HEK293T (cell line): ENCODE measurements around the gene MACROD2.

Experiments
- CTCF ChIA-PET: fragments of 350-600 bp; formaldehyde crosslinking; extraction: SDS; loops from one replicate; lab custom pipeline; 2021; ENCODE audit warnings: antibody characterized with exemption, inconsistent platforms; lab: Yijun Ruan, JAX
- POLR2A ChIA-PET: fragments of 350-600 bp; formaldehyde crosslinking; extraction: SDS; loops from one replicate; lab custom pipeline; 2020; ENCODE audit warnings: antibody characterized with exemption, inconsistent platforms; lab: Yijun Ruan, JAX
- DNase-seq: peaks from one replicate; pipeline ENCODE4 v3.0.0; 2012; ENCODE audit warnings: mixed read lengths; ENCODE audit errors: extremely low spot score
- ARNT ChIP-seq: fragments of 450-650 bp; IDR thresholded peaks from 2 replicates; pipeline ENCODE4 v1.6.1; 2017; ENCODE audit warnings: mild to moderate bottlenecking
- BHLHE40 ChIP-seq: fragments of 450-650 bp; IDR thresholded peaks from 2 replicates; pipeline ENCODE4 v1.6.1; 2016; ENCODE audit warnings: mild to moderate bottlenecking, moderate library complexity, borderline replicate concordance
- CTBP1 ChIP-seq: fragments of 450-650 bp; IDR thresholded peaks from 2 replicates; pipeline ENCODE4 v1.6.1; 2016; ENCODE audit warnings: borderline replicate concordance
- ELF4 ChIP-seq: fragments of 450-650 bp; IDR thresholded peaks from 2 replicates; pipeline ENCODE4 v1.6.1; 2017; ENCODE audit warnings: antibody characterized with exemption
- FOXA1 ChIP-seq: fragments of 450-650 bp; IDR thresholded peaks from 2 replicates; pipeline ENCODE4 v1.6.1; 2016; ENCODE audit warnings: mild to moderate bottlenecking
- FOXK2 ChIP-seq: fragments of 450-650 bp; IDR thresholded peaks from 2 replicates; pipeline ENCODE4 v1.6.1; 2016; ENCODE audit warnings: mild to moderate bottlenecking
- FOXM1 ChIP-seq: fragments of 450-650 bp; IDR thresholded peaks from 2 replicates; pipeline ENCODE4 v1.6.1; 2017; ENCODE audit warnings: mild to moderate bottlenecking, borderline replicate concordance
- HDGF ChIP-seq: fragments of 450-650 bp; IDR thresholded peaks from 2 replicates; pipeline ENCODE4 v1.6.1; 2017; ENCODE audit warnings: antibody characterized with exemption, borderline replicate concordance
- L3MBTL2 ChIP-seq: fragments of 450-650 bp; conservative IDR thresholded peaks from 2 replicates; pipeline ENCODE4 v1.6.1; 2016; ENCODE audit warnings: mild to moderate bottlenecking
- LEF1 ChIP-seq: fragments of 450-650 bp; IDR thresholded peaks from 2 replicates; pipeline ENCODE4 v1.6.1; 2017; ENCODE audit warnings: mild to moderate bottlenecking, borderline replicate concordance
- NFRKB ChIP-seq: fragments of 450-650 bp; IDR thresholded peaks from 2 replicates; pipeline ENCODE4 v1.6.1; 2016; ENCODE audit warnings: mild to moderate bottlenecking, moderate library complexity
- SP1 ChIP-seq: fragments of 450-650 bp; IDR thresholded peaks from 2 replicates; pipeline ENCODE4 v1.6.1; 2017
- SUZ12 ChIP-seq: fragments of 450-650 bp; IDR thresholded peaks from 2 replicates; pipeline ENCODE4 v1.6.1; 2016; ENCODE audit warnings: mild to moderate bottlenecking
- TARDBP ChIP-seq: fragments of 450-650 bp; IDR thresholded peaks from 2 replicates; pipeline ENCODE4 v1.6.1; 2016
- ZNF384 ChIP-seq: fragments of 450-650 bp; IDR thresholded peaks from 2 replicates; pipeline ENCODE4 v1.6.1; 2016
- TF ChIP-seq, protein P1 (sequence below): fragments of 450-650 bp; IDR thresholded peaks from 2 replicates; pipeline ENCODE4 v1.6.1; 2016

The MACROD2 gene

DNA sequence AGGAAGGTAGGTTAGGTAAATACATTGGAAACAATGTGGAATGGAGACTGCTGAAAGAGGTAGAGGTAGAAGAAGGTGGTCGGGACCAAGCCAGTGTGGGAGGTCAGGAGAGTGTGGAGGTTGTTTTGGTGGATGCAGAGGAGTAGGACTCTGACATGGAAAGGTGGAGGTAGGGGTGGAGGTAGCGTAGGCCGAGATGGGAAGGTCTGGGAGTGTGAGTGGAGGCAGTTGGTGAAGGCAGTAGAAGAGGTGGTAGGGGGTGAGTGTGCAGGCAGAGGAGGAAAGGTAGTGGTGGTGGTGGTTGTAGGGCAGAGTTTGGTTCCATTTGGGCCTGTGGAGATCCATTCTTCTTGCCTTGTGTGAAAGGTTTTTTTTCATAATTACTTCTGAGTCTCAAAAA, 941.7 kb downstream of the MACROD2 start:
- CTCF ChIA-PET: no interaction called here
- no peak for DNase-seq
- POLR2A ChIA-PET: no interaction called here
- TF ChIP-seq CTBP1 (no peak), SP1 (no peak), FOXA1 (no peak), BHLHE40 (no peak), SUZ12 (no peak), HDGF (no peak), NFRKB (no peak), FOXK2 (no peak), ZNF384 (no peak), ARNT (no peak), LEF1 (no peak), FOXM1 (no peak), TARDBP (no peak)
- TF ChIP-seq, protein P1, sequence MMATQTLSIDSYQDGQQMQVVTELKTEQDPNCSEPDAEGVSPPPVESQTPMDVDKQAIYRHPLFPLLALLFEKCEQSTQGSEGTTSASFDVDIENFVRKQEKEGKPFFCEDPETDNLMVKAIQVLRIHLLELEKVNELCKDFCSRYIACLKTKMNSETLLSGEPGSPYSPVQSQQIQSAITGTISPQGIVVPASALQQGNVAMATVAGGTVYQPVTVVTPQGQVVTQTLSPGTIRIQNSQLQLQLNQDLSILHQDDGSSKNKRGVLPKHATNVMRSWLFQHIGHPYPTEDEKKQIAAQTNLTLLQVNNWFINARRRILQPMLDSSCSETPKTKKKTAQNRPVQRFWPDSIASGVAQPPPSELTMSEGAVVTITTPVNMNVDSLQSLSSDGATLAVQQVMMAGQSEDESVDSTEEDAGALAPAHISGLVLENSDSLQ: no peak

DNA sequence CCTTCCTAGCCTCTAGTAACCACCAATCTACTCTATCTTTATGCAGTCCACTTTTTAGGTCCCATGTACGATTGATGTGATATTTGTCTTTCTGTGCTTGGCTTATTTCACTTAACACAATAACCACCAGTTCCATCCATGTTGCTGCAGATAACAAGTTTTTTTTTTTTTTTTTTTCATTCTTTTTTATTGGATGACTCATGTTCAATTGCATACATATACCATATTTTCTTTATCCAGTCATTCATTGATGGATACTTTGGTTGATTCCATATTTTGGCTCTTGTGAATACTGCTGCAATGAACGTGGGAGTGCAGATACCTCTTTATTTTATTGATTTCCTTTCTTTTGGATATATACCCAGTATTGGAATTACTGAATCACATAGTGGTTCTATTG, 942.5 kb downstream of the MACROD2 start:
- TF ChIP-seq ELF4 (no peak), ARNT (no peak), BHLHE40 (no peak), NFRKB (no peak), L3MBTL2 (no peak), SUZ12 (no peak), HDGF (no peak), SP1 (no peak), LEF1 (no peak), CTBP1 (no peak), FOXM1 (no peak), FOXK2 (no peak)
- TF ChIP-seq, protein P1: no peak
- CTCF ChIA-PET: no interaction called here
- no peak for DNase-seq
- POLR2A ChIA-PET: no interaction called here

DNA sequence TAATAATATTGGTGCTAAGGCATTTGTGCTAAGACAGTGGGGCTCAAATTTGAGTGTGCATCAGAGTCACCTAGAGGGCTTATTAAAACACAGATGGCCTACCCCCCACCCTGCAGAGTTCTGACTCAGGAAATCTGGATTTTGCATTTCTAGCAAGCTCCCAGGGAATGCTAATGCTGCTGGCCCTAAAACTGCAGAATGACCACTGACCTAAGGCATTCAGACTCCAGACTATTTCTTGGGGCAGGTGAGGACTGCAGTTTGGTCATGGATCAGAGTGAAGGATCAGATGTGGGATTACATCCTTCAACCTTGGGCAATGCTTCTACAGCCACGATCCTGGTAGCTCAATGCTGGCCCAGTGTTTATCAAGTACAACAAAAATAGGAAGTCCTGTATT, 952.2 kb downstream of the MACROD2 start:
- CTCF ChIA-PET: interaction anchor here (0.6 kb wide), 2 partner anchors 40 to 815 kb away, joined by 3 read pairs; no protein-coding TSS in a partner anchor
- TF ChIP-seq L3MBTL2: no peak
- TF ChIP-seq FOXK2: no peak
- TF ChIP-seq, protein P1: no peak
- TF ChIP-seq FOXA1: no peak
- TF ChIP-seq FOXM1: no peak
- no peak for TF ChIP-seq TARDBP
- no peak for TF ChIP-seq BHLHE40
- no peak for TF ChIP-seq ZNF384
- no peak for TF ChIP-seq SUZ12
- no peak for TF ChIP-seq CTBP1

DNA sequence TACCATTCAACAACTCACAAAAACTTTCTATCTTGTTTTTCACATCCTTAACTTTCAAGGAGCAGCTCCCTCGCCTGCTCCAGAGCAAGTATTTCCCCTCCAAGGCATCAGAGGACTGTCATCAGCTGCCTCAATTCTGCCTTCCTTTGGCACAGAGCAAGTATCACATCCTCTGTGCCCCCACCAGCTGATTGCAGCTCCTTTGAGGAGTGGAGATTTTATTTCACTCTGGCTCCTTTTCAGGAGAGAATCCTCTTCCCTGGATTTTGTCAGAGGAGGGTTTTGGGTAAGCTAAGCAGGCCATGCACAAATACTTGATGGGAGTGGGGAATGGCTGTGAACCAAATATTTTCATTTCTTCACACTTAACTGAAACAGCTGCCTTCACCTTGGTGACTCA, 952.6 kb downstream of the MACROD2 start:
- ChIA-PET POLR2A (no interaction called here), CTCF (interaction anchor here (0.6 kb wide), 2 partner anchors 39 to 815 kb away, joined by 3 read pairs; no protein-coding TSS in a partner anchor)
- DNase-seq: no peak
- TF ChIP-seq L3MBTL2 (no peak), SP1 (no peak), ELF4 (no peak), FOXK2 (no peak), CTBP1 (no peak), LEF1 (no peak), BHLHE40 (no peak), HDGF (no peak), NFRKB (no peak), FOXM1 (no peak), SUZ12 (no peak), ARNT (no peak), TARDBP (no peak)
- TF ChIP-seq, protein P1: no peak

More for the DNA sequence above, 952.2 kb downstream of the MACROD2 start:
- no peak for DNase-seq
- POLR2A ChIA-PET: no interaction called here

DNA sequence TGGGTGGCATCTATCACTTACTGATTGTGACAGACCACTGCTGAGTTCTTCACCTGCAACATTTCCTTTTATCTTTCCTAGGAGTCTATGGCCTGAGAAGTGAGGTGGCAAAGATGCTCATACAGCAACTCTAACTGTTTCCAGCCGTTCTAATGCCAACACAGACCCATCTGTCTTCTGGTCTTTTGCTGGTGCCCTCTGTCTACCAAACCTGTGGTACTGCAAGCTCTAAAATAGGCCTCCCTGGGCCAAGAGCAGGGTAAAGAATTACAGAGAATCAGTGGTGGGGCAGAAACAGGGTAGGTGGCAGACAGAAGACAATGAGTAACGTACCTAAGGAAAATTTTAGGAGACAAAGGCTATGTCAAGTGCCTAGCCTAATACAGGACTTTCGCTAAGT, 953.1 kb downstream of the MACROD2 start:
- POLR2A ChIA-PET: no interaction called here
- TF ChIP-seq SUZ12 (no peak), CTBP1 (no peak), TARDBP (no peak), ZNF384 (no peak), LEF1 (no peak), L3MBTL2 (no peak), HDGF (no peak), FOXM1 (no peak)
- TF ChIP-seq, protein P1: no peak
- CTCF ChIA-PET: interaction anchor here (0.6 to 0.7 kb wide), 2 partner anchors 39 to 316 kb away, joined by 3 read pairs; no protein-coding TSS in a partner anchor
- no peak for DNase-seq
